ENCODE data around the gene AGTR2. TPM values are rescaled to one million over a fixed set of nuclear protein-coding genes. Genes with fewer than 3 reads are reported as not detected.
"Not testable (repeated sequence)": the region's sequence is repeated elsewhere in the genome, so short reads cannot be mapped to it uniquely, and the experiment has no call there.

The AGTR2 gene, protein sequence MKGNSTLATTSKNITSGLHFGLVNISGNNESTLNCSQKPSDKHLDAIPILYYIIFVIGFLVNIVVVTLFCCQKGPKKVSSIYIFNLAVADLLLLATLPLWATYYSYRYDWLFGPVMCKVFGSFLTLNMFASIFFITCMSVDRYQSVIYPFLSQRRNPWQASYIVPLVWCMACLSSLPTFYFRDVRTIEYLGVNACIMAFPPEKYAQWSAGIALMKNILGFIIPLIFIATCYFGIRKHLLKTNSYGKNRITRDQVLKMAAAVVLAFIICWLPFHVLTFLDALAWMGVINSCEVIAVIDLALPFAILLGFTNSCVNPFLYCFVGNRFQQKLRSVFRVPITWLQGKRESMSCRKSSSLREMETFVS
- not detected in 2 replicates for total RNA-seq (2022)
- Bru-seq, nascent RNA = not detected
- not detected for BruChase-seq, experiment 1, labeled RNA remaining after a 6-hour chase
- not detected for BruChase-seq, experiment 2, labeled RNA remaining after a 2-hour chase
- long read RNA-seq = 0 reads

DNA sequence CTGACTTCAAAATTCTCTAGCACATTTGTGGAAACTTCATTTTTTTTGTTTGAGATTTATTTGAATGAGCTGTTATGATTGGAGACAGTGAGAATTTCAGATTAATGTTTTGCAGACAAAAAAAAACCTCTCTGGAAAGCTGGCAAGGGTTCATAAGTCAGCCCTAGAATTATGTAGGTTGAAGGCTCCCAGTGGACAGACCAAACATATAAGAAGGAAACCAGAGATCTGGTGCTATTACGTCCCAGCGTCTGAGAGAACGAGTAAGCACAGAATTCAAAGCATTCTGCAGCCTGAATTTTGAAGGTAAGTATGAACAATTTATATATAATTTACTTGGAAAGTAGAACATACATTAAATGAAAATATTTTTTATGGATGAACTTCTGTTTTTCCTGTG is at the start of gene AGTR2:
Gene AGTR2, plus strand, starts transcription at position 234 of the 400 bp plus-strand sequence. CDS start 1,537 bp downstream, outside the sequence.
- ChIA-PET POLR2A (no interaction called here), CTCF (no interaction called here)
- no peak for DNase-seq (ENCODE audit: unreplicated experiment)
- Mint-ChIP-seq H3K27ac (ENCODE audit: low read depth, unreplicated experiment) (no peak within 1 kb of the TSS), H3K4me1 (ENCODE audit: insufficient read depth, unreplicated experiment) (no peaks in the 10 kb centered on the region), H3K27me3 (ENCODE audit: insufficient read depth, unreplicated experiment) (peaks cover 59% of the 10 kb centered on the region), H3K9me3 (ENCODE audit: unreplicated experiment) (no peaks in the 10 kb centered on the region), H3K4me3 (ENCODE audit: unreplicated experiment) (no peak within 1 kb of the TSS), H3K36me3 (ENCODE audit: insufficient read depth, unreplicated experiment) (peaks cover 6% of the 10 kb centered on the region)
- no TSS peak for BruUV-seq (replicated peaks)
- intact Hi-C loops (cut with micrococcal nuclease) = no loop called here
- TF ChIP-seq, protein P1, sequence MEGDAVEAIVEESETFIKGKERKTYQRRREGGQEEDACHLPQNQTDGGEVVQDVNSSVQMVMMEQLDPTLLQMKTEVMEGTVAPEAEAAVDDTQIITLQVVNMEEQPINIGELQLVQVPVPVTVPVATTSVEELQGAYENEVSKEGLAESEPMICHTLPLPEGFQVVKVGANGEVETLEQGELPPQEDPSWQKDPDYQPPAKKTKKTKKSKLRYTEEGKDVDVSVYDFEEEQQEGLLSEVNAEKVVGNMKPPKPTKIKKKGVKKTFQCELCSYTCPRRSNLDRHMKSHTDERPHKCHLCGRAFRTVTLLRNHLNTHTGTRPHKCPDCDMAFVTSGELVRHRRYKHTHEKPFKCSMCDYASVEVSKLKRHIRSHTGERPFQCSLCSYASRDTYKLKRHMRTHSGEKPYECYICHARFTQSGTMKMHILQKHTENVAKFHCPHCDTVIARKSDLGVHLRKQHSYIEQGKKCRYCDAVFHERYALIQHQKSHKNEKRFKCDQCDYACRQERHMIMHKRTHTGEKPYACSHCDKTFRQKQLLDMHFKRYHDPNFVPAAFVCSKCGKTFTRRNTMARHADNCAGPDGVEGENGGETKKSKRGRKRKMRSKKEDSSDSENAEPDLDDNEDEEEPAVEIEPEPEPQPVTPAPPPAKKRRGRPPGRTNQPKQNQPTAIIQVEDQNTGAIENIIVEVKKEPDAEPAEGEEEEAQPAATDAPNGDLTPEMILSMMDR (IDR thresholded peaks at IDR 0.05; ENCODE audit: unreplicated experiment) = no peak

DNA sequence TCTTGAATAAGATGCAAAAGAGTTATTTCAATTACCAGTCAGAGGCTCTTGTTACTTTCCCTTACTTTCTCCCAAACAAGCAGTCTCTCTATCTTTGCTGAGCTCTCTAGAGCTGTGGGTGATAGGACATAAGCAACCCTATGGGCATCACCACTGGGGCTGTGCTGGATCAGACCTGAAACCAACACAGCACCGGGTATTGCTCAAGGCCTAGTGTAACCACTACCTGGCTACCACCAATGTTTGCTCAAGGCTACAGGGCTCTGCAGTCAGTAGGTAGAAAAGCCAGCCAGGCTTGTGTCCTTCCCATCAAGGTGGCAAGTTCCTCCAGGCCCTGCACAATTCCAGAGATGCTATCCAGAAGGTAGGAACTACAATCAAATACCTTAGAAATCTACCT is 35.3 kb upstream of the AGTR2 start:
- BruUV-seq (replicated peaks) = no TSS peak
- POLR2A ChIA-PET = no interaction called here
- TF ChIP-seq, protein P1 (IDR thresholded peaks at IDR 0.05; ENCODE audit: unreplicated experiment) = no peak
- Mint-ChIP-seq H3K4me3 (ENCODE audit: unreplicated experiment) (no peak overlapping the region), H3K4me1 (ENCODE audit: insufficient read depth, unreplicated experiment) (no peaks in the 10 kb centered on the region), H3K27ac (ENCODE audit: low read depth, unreplicated experiment) (no peak overlapping the region), H3K27me3 (ENCODE audit: insufficient read depth, unreplicated experiment) (peaks cover 42% of the 10 kb centered on the region), H3K9me3 (ENCODE audit: unreplicated experiment) (no peaks in the 10 kb centered on the region), H3K36me3 (ENCODE audit: insufficient read depth, unreplicated experiment) (no peaks in the 10 kb centered on the region)
- no peak for DNase-seq (ENCODE audit: unreplicated experiment)
- intact Hi-C loops (cut with micrococcal nuclease) = no loop called here
- CTCF ChIA-PET = no interaction called here

DNA sequence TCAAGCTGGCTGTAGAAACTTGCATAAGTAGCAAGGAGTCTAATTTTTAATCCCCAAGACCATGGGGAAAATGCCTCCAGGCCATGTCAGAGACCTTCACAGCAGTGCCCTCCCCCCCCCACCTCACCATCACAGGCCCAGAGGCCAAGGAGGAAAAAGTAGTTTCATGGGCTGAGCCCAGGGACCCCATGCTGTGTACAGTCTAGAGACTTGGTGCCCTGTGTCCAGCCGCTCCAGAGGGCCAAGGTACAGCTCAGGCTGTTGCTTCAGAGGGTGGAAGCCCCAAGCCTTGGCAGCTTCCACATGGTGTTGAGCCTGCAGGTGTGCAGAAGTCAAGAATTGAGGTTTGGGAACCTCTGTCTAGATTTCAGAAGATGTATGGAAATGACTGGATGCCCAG is 29.3 kb upstream of the AGTR2 start:
- H3K4me3 Mint-ChIP-seq (ENCODE audit: unreplicated experiment); H3K27ac Mint-ChIP-seq (ENCODE audit: low read depth, unreplicated experiment); H3K36me3 Mint-ChIP-seq (ENCODE audit: insufficient read depth, unreplicated experiment); H3K4me1 Mint-ChIP-seq (ENCODE audit: insufficient read depth, unreplicated experiment); BruUV-seq (replicated peaks); intact Hi-C loops (cut with micrococcal nuclease); CTCF ChIA-PET; H3K9me3 Mint-ChIP-seq (ENCODE audit: unreplicated experiment); DNase-seq (ENCODE audit: unreplicated experiment): not testable (repeated sequence)
- POLR2A ChIA-PET = interaction anchor here (0.7 kb wide), 1 partner anchor 1442 kb away, joined by 3 read pairs; no protein-coding TSS in a partner anchor
- H3K27me3 Mint-ChIP-seq (ENCODE audit: insufficient read depth, unreplicated experiment) = peaks cover 56% of the 10 kb centered on the region

DNA sequence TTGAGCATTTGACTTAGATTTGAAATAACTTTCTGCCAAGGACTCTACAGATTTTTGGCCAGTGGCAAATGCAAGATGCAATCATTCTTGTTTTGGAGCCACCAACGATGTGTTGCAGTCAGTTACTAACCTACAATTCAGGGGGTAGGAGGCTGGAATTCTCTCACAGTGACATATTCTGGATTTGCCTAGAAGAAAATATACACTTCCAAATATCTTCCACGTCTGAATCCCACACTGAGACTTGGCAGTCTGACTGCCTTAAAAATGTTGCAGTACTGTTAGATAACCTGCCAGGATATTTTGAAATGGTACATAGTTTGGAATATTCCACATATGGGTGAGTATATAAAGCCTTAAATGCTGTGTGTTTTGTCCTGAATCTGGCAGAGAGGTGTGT is 27.6 kb upstream of the AGTR2 start:
- H3K27me3 Mint-ChIP-seq (ENCODE audit: insufficient read depth, unreplicated experiment) = peaks cover 58% of the 10 kb centered on the region
- no peak overlapping the region for H3K4me3 Mint-ChIP-seq (ENCODE audit: unreplicated experiment)
- CTCF ChIA-PET = no interaction called here

More for the DNA sequence above, 27.6 kb upstream of the AGTR2 start:
- POLR2A ChIA-PET = no interaction called here
- intact Hi-C loops (cut with micrococcal nuclease) = no loop called here
- no peak overlapping the region for H3K27ac Mint-ChIP-seq (ENCODE audit: low read depth, unreplicated experiment)
- peaks cover 8% of the 10 kb centered on the region for H3K36me3 Mint-ChIP-seq (ENCODE audit: insufficient read depth, unreplicated experiment)
- no TSS peak for BruUV-seq (replicated peaks)
- no peak for DNase-seq (ENCODE audit: unreplicated experiment)
- TF ChIP-seq, protein P1 (IDR thresholded peaks at IDR 0.05; ENCODE audit: unreplicated experiment) = no peak
- H3K4me1 Mint-ChIP-seq (ENCODE audit: insufficient read depth, unreplicated experiment) = no peaks in the 10 kb centered on the region
- H3K9me3 Mint-ChIP-seq (ENCODE audit: unreplicated experiment) = no peaks in the 10 kb centered on the region
